Measurements from ENCODE around the gene CDK14. TPM values are rescaled to one million over a fixed set of nuclear protein-coding genes. Genes with fewer than 3 reads are reported as not detected.

The CDK14 gene
- total and polyA plus RNA-seq, 2 donors (not counting 1 experiment from before 2014, with no cell fraction given), result 42.1 to 167 TPM

DNA sequence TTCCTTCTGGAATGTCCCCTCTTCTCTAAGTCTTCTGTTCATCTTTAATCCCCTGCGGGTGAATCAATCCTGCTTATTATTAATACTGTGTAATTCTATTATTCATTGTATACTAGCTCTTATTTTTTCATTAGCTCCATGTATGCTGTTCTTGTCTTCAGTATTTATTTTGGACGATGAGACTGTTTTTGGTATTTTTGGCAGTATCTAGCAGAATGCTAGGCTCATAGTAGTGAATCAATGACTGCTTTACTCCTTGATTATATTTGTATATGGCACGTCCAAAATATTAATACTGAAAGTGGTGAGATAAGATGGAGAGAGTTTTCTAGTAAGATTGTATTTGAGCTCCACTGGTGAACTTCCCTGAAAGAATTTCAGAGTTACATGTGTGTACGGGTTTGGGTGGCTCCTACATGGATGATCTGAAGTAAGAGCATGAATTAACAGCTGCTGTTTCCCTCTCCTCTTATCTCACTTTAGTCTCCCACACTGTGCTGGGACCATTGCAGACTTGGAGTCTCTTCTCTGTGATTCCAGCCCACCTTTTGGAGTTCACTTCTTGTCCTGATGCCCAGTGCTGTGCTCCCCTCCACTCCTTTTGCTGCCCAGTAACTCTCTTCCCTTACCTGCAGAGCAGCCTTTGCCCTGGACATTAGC is 226.0 kb downstream of the CDK14 start:
- Histone ChIP-seq H3K4me3 (ENCODE audit: control extremely low read depth in 1 of 5, extremely low read depth in 1 of 5, insufficient read depth in 1 of 5, low read depth in 2 of 5, low read length in 4 of 5) (no peak overlapping the region), H3K9ac (ENCODE audit: low read length) (no peak overlapping the region), H3K79me2 (ENCODE audit: control insufficient read depth, insufficient read depth, low read length) (peaks cover 42% of the 10 kb centered on the region), H3K4me2 (replicated peaks; ENCODE audit: low read depth, low read length, poor library complexity, severe bottlenecking) (no peak overlapping the region), H3K27me3 (replicated peaks in 1 of 4; ENCODE audit: control extremely low read depth in 1 of 4, control insufficient read depth in 3 of 4, insufficient read depth in 4 of 4, low read length in 3 of 4) (no peaks in the 10 kb centered on the region), H4K20me1 (ENCODE audit: control insufficient read depth, insufficient read depth, low read length, poor library complexity, severe bottlenecking) (no peaks in the 10 kb centered on the region), H3K27ac (ENCODE audit: low read length in 2 of 2) (no peak overlapping the region), H3K9me3 (ENCODE audit: control extremely low read depth in 1 of 3, control insufficient read depth in 2 of 3, insufficient read depth in 1 of 3, low read length in 2 of 3) (no peaks in the 10 kb centered on the region), H2AFZ (ENCODE audit: insufficient read depth, low read depth, low read length, poor library complexity, severe bottlenecking) (no peak overlapping the region), H3K4me1 (ENCODE audit: control insufficient read depth in 2 of 2, insufficient read depth in 2 of 2, low read length in 2 of 2) (no peaks in the 10 kb centered on the region), H3K36me3 (replicated peaks in 1 of 2; ENCODE audit: control extremely low read depth in 1 of 2, control insufficient read depth in 1 of 2, extremely low read depth in 1 of 2, insufficient read depth in 2 of 2, low read length in 1 of 2) (peaks cover 0 to 9% of the 10 kb centered on the region in 2 experiments)
- intact Hi-C loops (cut with micrococcal nuclease), result no loop called here
- CTCF ChIA-PET, result no interaction called here
- DNase-seq (no peak), ATAC-seq (ENCODE audit: low read depth) (no peak)
- no peaks in the 10 kb centered on the region for H3K27me3 Mint-ChIP-seq
- H3K27ac Mint-ChIP-seq, result no peak overlapping the region
- 83% methylated on average over 1 of the region's 4 CpGs for WGBS (ENCODE audit: insufficient coverage)
- TF ChIP-seq CTCF (IDR thresholded peaks at IDR 0.05) (no peak), EZH2 (IDR thresholded peaks at IDR 0.05; ENCODE audit: borderline replicate concordance, insufficient read depth, low read depth, low read length, poor library complexity, severe bottlenecking) (no peak)
- POLR2A ChIA-PET, result no interaction called here
- H3K4me3 Mint-ChIP-seq, result no peak overlapping the region
- peaks cover 38% of the 10 kb centered on the region for H3K4me1 Mint-ChIP-seq
- peaks cover 6% of the 10 kb centered on the region for H3K9me3 Mint-ChIP-seq (ENCODE audit: insufficient read depth)
